ENCODE measurements around the gene RIN3. TPM values are rescaled to one million over a fixed set of nuclear protein-coding genes. Genes with fewer than 3 reads are reported as not detected.

RIN3 gene
- total and polyA plus RNA-seq, 2 experiments from 2014 or later = 3.5 to 5.4 TPM

GRCh38 chr14:92481386-92481785, 32.2 kb upstream of the RIN3 start:
- TF ChIP-seq CTCF (IDR thresholded peaks at IDR 0.05; ENCODE audit: low read depth, low read length) = peak; percentile 56

GRCh38 chr14:92481811-92482555, 31.6 kb upstream of the RIN3 start:
- no peaks in the 10 kb centered on the region for H3K9me3 ChIP-seq (ENCODE audit: low read depth)
- H3K4me3 ChIP-seq = no peak overlapping the region
- no peak overlapping the region for H3K27ac ChIP-seq
- peaks cover 3% of the 10 kb centered on the region for H3K27me3 ChIP-seq
- H3K4me1 ChIP-seq (ENCODE audit: low read depth) = no peaks in the 10 kb centered on the region
- no peak for TF ChIP-seq CTCF (IDR thresholded peaks at IDR 0.05; ENCODE audit: low read depth, low read length)
- no peaks in the 10 kb centered on the region for H3K36me3 ChIP-seq
- no peak for DNase-seq (ENCODE audit: low read depth in 1 of 2, low spot score in 1 of 2)

More at GRCh38 chr14:92481386-92481785, 32.2 kb upstream of the RIN3 start:
- Histone ChIP-seq H3K4me1 (ENCODE audit: low read depth) (no peaks in the 10 kb centered on the region), H3K36me3 (no peaks in the 10 kb centered on the region), H3K4me3 (no peak overlapping the region), H3K27me3 (peaks cover 3% of the 10 kb centered on the region), H3K27ac (no peak overlapping the region), H3K9me3 (ENCODE audit: low read depth) (no peaks in the 10 kb centered on the region)
- DNase-seq (ENCODE audit: low read depth in 1 of 2, low spot score in 1 of 2) = peak in 1 of 2 donors; percentile 67

GRCh38 chr14:92482621-92483319, 30.8 kb upstream of the RIN3 start:
- no peak for DNase-seq (ENCODE audit: low read depth in 1 of 2, low spot score in 1 of 2)
- no peak for TF ChIP-seq CTCF (IDR thresholded peaks at IDR 0.05; ENCODE audit: low read depth, low read length)
- Histone ChIP-seq H3K9me3 (ENCODE audit: low read depth) (no peaks in the 10 kb centered on the region), H3K27ac (no peak overlapping the region), H3K4me1 (ENCODE audit: low read depth) (no peaks in the 10 kb centered on the region), H3K36me3 (no peaks in the 10 kb centered on the region), H3K27me3 (peaks cover 3% of the 10 kb centered on the region), H3K4me3 (no peak overlapping the region)

- H3K36me3 ChIP-seq = no peaks in the 10 kb centered on the region
- no peak overlapping the region for H3K4me3 ChIP-seq
- no peak for TF ChIP-seq CTCF (IDR thresholded peaks at IDR 0.05; ENCODE audit: low read depth, low read length)
- H3K27ac ChIP-seq = no peak overlapping the region
- DNase-seq (ENCODE audit: low read depth in 1 of 2, low spot score in 1 of 2) = no peak
- H3K27me3 ChIP-seq = peaks cover 3% of the 10 kb centered on the region
- H3K9me3 ChIP-seq (ENCODE audit: low read depth) = no peaks in the 10 kb centered on the region
- no peaks in the 10 kb centered on the region for H3K4me1 ChIP-seq (ENCODE audit: low read depth)
These were observed 29.3 kb upstream of the RIN3 start for GRCh38 chr14:92484132-92484823.

DNA sequence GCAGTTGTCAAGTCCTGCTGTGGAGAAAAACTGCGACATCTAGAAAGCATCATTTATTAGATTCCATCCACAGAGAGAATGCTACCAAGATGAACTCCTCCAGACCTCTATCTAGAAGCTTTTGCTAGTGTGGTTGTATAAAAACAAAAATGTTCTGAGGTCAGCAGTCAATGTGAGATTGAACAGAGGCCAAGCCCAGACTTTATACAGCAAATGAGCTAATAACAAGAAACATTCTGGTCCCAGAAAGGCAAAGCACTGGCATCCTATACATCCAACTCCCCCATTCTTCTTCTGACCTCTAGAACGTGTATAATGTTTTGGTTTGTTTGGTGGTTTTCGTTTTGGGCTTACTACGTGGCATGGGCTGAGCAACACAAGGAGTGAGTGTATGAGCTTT, 26.7 kb upstream of the RIN3 start:
- no peaks in the 10 kb centered on the region for H3K4me1 ChIP-seq (ENCODE audit: low read depth)
- H3K9me3 ChIP-seq (ENCODE audit: low read depth) = no peaks in the 10 kb centered on the region
- H3K27me3 ChIP-seq = peaks cover 3% of the 10 kb centered on the region
- no peaks in the 10 kb centered on the region for H3K36me3 ChIP-seq
- peak in 1 of 2 donors; percentile 65 for DNase-seq (ENCODE audit: low read depth in 1 of 2, low spot score in 1 of 2)
- TF ChIP-seq CTCF (IDR thresholded peaks at IDR 0.05; ENCODE audit: low read depth, low read length) = no peak
- no peak overlapping the region for H3K27ac ChIP-seq
- H3K4me3 ChIP-seq = no peak overlapping the region

Measured in cardiac muscle cell (in vitro differentiated cells and primary cell).